Mononuclear cell (primary cell): ENCODE results near the gene DNTT. TPM values are rescaled to one million over a fixed set of nuclear protein-coding genes. Genes with fewer than 3 reads are reported as not detected.

Experiments
- H3K27me3 ChIP-seq: 2 replicates; pipeline ENCODE4 v1.6.0; 2011; ENCODE audit warnings: low read length, control low read depth; ENCODE audit not compliant: insufficient read depth
- H3K4me1 ChIP-seq: 2 replicates; pipeline ENCODE4 v1.5.1; 2011; ENCODE audit warnings: mild to moderate bottlenecking, low read length, control low read depth; ENCODE audit not compliant: insufficient read depth
- H3K4me3 ChIP-seq: 2 replicates; pipeline ENCODE4 v1.5.1; 2011; ENCODE audit warnings: mild to moderate bottlenecking, low read length, moderate library complexity
- H3K9me3 ChIP-seq: 2 replicates; pipeline ENCODE4 v1.5.1; 2011; ENCODE audit warnings: low read depth, mild to moderate bottlenecking, control low read depth, low read length
- total RNA-seq: library from RNA; depleted of rRNA; stranded (reverse); fragments of >200 nt; gene quantifications from one replicate; pipeline ENCODE4 v1.2.3, GENCODE V29; 2012

The DNTT gene
- total RNA-seq, 1 donor, result 0.10 TPM

DNA sequence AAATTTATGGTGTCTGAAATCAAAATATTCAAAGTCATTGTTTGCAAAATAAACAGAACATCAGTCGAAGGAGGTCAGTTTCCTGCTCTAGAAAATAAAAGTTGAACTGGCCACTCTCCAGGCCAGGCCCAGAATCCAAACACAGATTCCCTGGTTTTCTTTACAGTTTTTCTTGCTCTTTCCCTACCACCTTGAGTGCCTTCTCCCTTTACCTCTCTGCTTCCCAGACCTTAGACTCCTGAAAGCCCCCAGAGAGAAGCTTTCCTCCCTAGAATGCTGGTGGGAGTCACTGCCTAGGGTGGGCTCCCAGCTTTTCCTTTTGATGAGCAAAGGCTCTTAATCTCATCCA is 6.1 kb downstream of the DNTT start:
- H3K27me3 ChIP-seq, result no peaks in the 10 kb centered on the region
- H3K4me3 ChIP-seq, result no peak overlapping the region
- H3K4me1 ChIP-seq, result peaks cover 14% of the 10 kb centered on the region
- no peaks in the 10 kb centered on the region for H3K9me3 ChIP-seq

DNA sequence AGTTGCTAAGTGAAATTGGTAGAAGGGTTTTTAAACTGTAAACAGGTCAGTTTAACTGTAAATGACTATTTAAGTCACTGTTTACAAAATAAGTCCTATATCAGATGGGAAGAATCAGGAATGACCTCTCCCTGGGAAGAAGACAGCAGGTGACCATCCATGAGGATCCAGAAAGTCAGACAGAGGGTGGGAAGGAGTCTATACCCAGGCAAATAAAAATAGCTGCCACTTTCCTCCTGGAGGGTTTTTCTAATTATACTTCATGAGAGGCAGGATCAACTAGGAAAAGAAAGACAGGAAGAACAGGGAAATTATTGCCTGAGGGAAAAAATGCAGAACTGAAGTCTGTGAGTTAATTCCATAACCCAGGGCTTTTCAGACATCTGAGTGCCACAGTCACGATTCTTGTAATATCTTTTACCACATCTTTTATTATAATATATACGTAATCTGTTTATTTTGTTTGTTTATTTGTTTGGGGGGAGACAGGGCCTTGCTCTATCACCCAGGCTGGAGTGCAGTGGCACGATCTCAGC is 7.0 kb downstream of the DNTT start:
- H3K4me3 ChIP-seq, result no peak overlapping the region
- no peaks in the 10 kb centered on the region for H3K27me3 ChIP-seq
- no peaks in the 10 kb centered on the region for H3K9me3 ChIP-seq
- peaks cover 9% of the 10 kb centered on the region for H3K4me1 ChIP-seq

GRCh38 chr10:96313344-96313743 is 9.1 kb downstream of the DNTT start:
- H3K4me1 ChIP-seq, result no peaks in the 10 kb centered on the region
- H3K4me3 ChIP-seq, result no peak overlapping the region
- H3K27me3 ChIP-seq, result no peaks in the 10 kb centered on the region
- no peaks in the 10 kb centered on the region for H3K9me3 ChIP-seq

DNA sequence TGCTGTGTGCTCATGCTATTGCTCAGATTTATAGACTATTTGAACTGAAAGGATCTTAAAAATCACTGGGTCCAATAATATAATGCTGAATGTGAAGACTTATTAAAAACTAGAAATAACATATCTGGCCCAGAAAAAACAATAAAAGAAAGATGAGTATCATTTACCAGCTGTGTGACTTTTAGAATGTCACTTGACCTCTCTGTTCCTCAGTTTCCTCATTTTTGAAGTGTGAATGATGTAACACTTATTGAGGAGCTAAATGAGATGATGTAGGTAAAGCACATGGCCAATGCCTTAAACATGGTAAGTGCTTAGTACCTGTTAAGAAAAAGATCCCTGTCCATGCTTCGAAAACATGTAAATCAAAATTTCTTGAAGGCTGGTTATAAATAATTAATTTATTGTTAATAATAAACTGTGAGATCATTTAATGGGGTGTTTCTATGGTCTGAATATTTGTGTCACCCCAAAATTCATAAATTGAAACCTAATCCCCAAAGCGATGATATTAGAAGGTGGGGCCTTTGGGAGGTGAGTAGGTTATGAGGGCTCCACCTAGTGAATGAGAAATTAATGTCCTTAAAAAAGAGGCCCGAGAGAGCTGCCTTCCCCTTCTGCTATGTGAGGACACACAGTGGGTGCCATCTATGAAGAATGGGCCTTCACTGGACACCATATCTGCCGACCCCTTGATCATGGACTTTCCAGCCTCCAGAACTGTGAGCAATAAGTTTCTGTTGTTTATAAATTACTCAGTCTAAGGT is 13.0 kb downstream of the DNTT start:
- no peaks in the 10 kb centered on the region for H3K4me1 ChIP-seq
- H3K9me3 ChIP-seq, result no peaks in the 10 kb centered on the region
- no peaks in the 10 kb centered on the region for H3K27me3 ChIP-seq

GRCh38 chr10:96319754-96320474 is 15.7 kb downstream of the DNTT start:
- H3K27me3 ChIP-seq, result no peaks in the 10 kb centered on the region
- H3K4me3 ChIP-seq, result no peak overlapping the region

More for the DNA sequence above, 13.0 kb downstream of the DNTT start:
- H3K4me3 ChIP-seq, result no peak overlapping the region

DNA sequence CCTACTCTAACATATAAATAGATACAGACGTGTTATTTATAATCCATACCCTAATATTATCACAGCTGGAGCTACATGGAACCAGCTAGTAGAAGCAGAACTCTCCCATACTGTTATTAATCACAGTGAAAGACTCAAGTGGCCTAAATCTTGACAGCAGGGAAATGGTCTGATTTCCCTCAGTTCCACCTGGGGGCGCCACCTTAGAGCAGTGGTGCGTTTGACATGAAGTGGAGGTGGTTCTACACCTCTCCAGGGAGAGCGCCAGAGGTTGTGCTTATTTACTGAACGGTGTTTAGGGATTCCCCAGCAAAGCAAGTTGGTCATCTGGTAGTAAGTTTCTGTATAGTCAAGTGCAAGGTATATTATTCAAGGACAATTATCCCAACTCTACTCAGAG is 17.6 kb downstream of the DNTT start:
- Histone ChIP-seq H3K9me3 (no peaks in the 10 kb centered on the region), H3K27me3 (no peaks in the 10 kb centered on the region), H3K4me3 (no peak overlapping the region), H3K4me1 (no peaks in the 10 kb centered on the region)

More at GRCh38 chr10:96319754-96320474, 15.7 kb downstream of the DNTT start:
- Histone ChIP-seq H3K9me3 (no peaks in the 10 kb centered on the region), H3K4me1 (no peaks in the 10 kb centered on the region)

DNA sequence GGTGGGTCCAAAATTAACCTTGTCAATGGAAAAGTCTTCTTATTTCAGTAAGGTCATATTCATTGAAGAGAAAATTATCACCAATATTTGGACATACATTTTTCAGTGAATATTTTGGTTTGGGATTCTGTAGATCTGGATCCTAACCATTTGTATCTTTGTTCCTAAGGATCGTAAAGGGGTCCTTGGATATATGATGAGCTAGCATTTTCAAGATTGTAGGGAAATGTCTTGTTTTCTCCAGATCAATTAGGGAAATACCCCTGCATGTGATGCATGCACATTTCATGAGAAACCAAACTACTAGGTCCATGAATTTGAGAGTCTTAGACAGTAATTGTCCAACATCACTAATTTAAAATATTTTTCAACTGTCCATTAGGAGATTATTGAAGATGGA is 18.0 kb downstream of the DNTT start:
- no peaks in the 10 kb centered on the region for H3K9me3 ChIP-seq
- H3K27me3 ChIP-seq, result no peaks in the 10 kb centered on the region
- no peak overlapping the region for H3K4me3 ChIP-seq
- no peaks in the 10 kb centered on the region for H3K4me1 ChIP-seq

DNA sequence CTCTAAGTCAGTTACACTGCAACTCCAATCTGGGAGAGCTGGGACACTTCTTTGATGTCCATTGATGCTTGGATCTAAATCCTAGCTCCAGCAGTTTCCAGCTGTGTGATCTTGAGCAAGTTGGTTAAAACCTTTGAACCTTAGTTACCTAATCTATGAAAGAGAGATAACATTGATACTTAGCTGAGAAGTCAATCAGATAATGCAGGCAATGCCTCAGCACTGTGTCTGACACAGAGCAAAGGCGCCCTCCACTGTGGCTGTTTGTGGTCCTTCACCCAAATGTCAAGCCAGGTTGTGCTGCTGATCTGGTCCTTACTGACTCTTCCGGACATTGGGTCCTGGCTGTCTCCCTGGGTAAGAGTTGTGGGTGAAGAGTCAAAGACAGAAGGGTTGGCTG is 20.2 kb downstream of the DNTT start:
- no peaks in the 10 kb centered on the region for H3K27me3 ChIP-seq
- no peaks in the 10 kb centered on the region for H3K9me3 ChIP-seq
- H3K4me3 ChIP-seq, result no peak overlapping the region
- H3K4me1 ChIP-seq, result no peaks in the 10 kb centered on the region

- no peak overlapping the region for H3K4me3 ChIP-seq
- no peaks in the 10 kb centered on the region for H3K9me3 ChIP-seq
- H3K27me3 ChIP-seq, result no peaks in the 10 kb centered on the region
- no peaks in the 10 kb centered on the region for H3K4me1 ChIP-seq
These were observed 21.6 kb downstream of the DNTT start for GRCh38 chr10:96325719-96326373.

DNA sequence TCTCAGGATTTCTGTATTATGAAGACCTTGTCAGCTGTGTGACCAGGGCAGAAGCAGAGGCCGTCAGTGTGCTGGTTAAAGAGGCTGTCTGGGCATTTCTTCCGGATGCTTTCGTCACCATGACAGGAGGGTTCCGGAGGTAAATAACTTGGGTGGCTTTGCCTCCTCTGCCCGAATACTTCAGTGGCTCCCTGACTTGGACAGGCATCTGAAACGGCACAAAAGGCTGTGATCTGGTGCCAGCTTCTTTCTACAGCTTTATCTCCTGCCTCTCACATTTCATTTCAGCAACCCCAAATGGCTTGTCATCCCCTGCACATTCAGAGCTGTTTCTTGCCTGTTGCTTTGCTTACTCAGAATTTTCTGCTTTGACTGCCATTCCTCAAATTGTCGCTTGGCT is 23.2 kb downstream of the DNTT start:
- Histone ChIP-seq H3K4me3 (no peak overlapping the region), H3K4me1 (peaks cover under 1% of the 10 kb centered on the region), H3K9me3 (no peaks in the 10 kb centered on the region), H3K27me3 (no peaks in the 10 kb centered on the region)

DNA sequence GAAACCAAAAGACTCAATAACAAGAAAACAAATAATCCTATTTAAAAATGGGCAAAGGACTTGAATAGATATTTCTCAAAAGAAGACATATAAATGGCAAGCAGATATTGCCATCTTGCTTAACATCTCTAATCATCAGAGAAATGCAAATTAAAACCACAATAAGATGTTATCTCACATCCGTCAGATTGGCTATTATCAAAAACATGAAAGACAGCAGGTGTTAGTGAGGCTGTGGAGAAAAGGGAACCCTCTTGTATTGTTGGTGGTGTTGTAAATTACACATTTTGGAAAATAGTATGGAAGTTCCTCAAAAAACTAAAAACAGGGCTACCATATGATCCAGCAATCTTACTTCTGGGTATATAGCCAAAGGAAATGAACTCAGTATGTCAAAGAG is 28.9 kb downstream of the DNTT start:
- H3K4me3 ChIP-seq, result no peak overlapping the region
- no peaks in the 10 kb centered on the region for H3K27me3 ChIP-seq
- H3K4me1 ChIP-seq, result peaks cover 4% of the 10 kb centered on the region
- H3K9me3 ChIP-seq, result no peaks in the 10 kb centered on the region

DNA sequence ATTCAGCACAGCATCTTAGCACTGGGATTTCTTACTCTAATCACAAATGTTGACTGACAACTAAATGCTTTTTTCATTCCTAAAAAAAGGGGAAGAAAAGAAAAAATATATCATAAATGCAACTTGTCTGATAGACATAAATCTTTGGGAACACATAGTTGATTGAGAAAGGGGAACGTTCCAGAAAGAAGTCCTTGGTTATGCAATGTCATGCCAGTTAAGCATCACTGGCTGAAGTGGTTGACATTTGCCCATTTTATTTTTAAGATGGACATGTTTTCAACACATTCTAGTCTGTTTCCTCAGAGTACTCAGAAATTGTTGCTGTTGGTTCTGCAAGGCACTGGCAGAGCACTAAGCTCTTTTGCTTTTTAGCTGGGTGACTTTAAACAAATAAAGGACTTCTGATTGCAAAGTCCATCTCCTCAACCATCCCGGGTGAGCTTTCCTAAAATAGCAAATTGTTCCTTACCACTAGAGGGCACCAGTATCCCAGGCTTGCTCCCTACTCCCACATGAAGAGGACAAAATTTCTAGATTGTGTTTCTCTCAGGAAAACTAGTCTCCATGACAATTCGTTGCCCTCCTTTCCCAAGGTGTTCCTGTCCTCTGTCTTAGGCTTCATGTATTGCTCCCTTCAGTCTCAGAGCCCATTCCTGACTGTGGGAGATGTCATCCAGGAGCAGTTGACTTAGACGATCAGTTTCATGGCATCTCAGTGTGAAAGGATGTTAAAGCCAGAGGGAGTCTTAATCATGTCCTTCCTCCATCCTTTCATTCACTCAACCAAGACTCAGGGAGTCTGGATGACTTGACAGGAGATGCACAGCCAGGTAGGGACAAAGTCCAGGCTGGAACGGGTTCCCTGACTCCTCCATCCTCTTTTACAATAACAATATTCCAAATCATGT is 30.6 kb downstream of the DNTT start:
- Histone ChIP-seq H3K4me3 (no peak overlapping the region), H3K27me3 (no peaks in the 10 kb centered on the region), H3K4me1 (peaks cover 4% of the 10 kb centered on the region), H3K9me3 (no peaks in the 10 kb centered on the region)

DNA sequence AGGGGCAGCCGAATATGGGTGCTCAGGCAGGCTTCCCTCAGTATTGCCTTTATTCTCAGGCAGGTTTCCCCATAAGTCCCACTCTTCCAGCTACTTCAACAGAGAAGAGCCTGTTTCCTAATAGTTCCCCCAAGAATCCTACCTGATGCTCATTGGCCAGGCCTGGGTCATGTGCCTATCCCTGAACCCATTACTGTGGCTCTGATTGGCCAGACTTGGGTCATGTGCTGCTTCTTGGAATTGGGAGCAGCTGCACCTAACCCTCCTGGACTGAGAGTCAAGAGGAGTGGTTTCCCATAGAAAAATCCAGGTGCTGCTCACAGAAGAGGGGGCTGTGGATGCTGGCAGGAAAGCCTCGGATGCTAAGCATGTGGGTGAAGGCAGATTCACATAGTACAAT is 32.9 kb downstream of the DNTT start:
- Histone ChIP-seq H3K4me3 (no peak overlapping the region), H3K9me3 (no peaks in the 10 kb centered on the region), H3K4me1 (peaks cover 4% of the 10 kb centered on the region), H3K27me3 (no peaks in the 10 kb centered on the region)

DNA sequence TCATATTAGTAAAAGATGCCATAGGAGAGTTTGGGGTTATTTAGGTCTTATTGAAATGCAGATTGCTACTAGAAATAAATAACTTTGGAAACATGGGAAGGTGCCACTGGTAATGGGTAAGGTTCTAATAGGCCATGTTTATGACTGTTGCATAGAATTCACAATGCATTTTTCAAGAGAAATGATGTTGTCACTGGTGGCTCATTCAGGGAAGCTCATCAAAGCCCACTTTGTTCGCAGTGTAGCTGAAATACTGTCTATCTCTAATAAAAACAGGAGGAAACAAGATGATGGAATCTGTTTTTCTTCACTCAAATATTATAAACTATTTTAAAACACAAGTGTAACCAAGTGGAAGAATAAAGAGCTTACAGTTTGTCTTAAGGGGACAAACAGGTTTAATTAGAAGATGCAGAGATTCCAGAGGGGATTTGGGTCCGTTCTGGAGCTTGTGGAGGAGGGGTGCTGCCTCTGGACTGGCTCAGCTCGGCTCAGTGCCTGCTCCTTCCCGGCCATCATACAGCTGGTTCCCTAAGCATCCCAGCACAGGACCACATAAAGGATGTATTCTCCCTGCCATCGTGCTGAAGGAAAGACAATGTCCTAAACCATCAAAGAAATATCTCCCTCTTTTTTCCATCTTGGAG is 34.2 kb downstream of the DNTT start:
- no peaks in the 10 kb centered on the region for H3K9me3 ChIP-seq
- H3K4me1 ChIP-seq, result no peaks in the 10 kb centered on the region
- no peaks in the 10 kb centered on the region for H3K27me3 ChIP-seq
- H3K4me3 ChIP-seq, result no peak overlapping the region
